Muscle layer of colon (tissue), 2 donors: ENCODE measurements around the gene PHF21B.

ENCODE experiments used
- H3K27ac ChIP-seq: one replicate; pipeline ENCODE4 v1.7.0; 2013; ENCODE audit warnings: low read depth, mild to moderate bottlenecking, low read length, moderate library complexity
- H3K27me3 ChIP-seq, 2 donors: one replicate each; pipeline ENCODE4 v1.7.0; 2013; ENCODE audit warnings: low read length in 2 of 2, mild to moderate bottlenecking in 2 of 2; ENCODE audit not compliant: insufficient read depth in 2 of 2, control insufficient read depth in 1 of 2
- H3K36me3 ChIP-seq: one replicate; pipeline ENCODE4 v1.7.0; 2013; ENCODE audit warnings: mild to moderate bottlenecking, low read length; ENCODE audit not compliant: insufficient read depth
- H3K4me1 ChIP-seq: one replicate; pipeline ENCODE4 v1.7.0; 2013; ENCODE audit warnings: mild to moderate bottlenecking, low read length; ENCODE audit not compliant: insufficient read depth
- H3K4me3 ChIP-seq, 2 donors: one replicate each; pipeline ENCODE4 v1.7.0; 2013; ENCODE audit warnings: low read length in 2 of 2, low read depth in 1 of 2, mild to moderate bottlenecking in 1 of 2, moderate library complexity in 1 of 2
- H3K9ac ChIP-seq: one replicate; pipeline ENCODE4 v1.7.0; 2013; ENCODE audit warnings: low read length
- H3K9me3 ChIP-seq: one replicate; pipeline ENCODE4 v1.7.0; 2013; ENCODE audit warnings: mild to moderate bottlenecking, low read length
- donor health status: abdominal sarcoma.
- donor health status: Adenocarcinoma of cecum.

Gene PHF21B

GRCh38 chr22:44839061-44839460 lies 170.7 kb downstream of the PHF21B start:
- Histone ChIP-seq H3K9ac (no peak overlapping the region), H3K4me3 (no peak overlapping the region), H3K4me1 (no peaks in the 10 kb centered on the region), H3K9me3 (peaks cover 5% of the 10 kb centered on the region), H3K27me3 (no peaks in the 10 kb centered on the region), H3K36me3 (no peaks in the 10 kb centered on the region), H3K27ac (no peak overlapping the region)

DNA sequence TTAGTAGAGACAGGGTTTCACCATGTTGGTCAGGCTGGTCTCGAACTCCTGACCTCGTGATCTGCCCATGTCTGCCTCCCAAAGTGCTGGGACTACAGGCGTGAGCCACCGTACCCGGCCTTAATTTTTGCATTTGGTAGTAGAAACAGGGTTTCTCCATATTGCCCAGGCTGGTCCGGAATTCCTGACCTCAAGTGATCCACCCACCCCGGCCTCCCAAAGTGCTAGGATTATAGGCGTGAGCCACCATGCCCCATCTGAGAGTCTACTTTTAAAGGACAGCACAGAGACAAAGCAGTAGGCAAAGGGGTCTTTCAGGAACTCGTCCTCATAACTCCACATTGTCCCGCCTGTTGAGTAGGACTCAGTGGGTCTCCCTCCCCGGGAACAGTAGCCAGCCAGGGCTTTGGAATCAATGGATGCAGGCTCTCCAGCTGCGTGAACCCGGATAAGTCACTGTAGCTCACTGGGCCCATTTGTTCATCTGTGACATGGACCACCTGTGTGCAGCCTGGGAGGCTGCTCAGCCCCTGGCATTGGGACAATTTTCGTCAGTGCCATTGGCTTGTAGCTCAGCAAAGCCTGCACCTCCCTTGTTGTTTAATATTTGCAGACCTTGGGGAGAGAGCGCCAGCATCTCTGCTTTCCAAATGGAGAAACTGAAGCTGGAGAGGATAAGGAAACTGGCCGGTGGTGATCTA lies 171.3 kb downstream of the PHF21B start:
- Histone ChIP-seq H3K27ac (no peak overlapping the region), H3K9ac (no peak overlapping the region), H3K27me3 (no peaks in the 10 kb centered on the region), H3K4me1 (no peaks in the 10 kb centered on the region), H3K9me3 (peaks cover 5% of the 10 kb centered on the region), H3K4me3 (no peak overlapping the region), H3K36me3 (no peaks in the 10 kb centered on the region)

DNA sequence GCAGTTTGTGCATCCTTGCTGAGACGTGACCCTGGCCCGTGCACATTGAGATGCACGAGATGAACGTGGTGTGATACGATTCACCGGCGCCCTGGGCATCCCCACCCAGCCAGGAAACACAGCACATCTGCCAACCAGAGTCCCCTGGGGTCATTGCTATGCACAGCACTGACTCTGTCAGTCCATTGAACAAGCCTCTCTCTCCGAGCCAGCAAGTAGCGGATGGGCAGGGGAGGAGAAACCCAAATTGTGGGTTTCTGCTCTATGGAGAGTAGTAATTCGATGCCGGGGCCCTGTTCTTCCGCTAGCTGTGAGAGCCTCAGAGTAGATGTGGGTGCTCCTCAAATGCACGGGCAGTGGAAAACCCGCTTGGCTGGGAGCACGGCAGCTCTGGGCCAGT lies 172.3 kb downstream of the PHF21B start:
- no peaks in the 10 kb centered on the region for H3K36me3 ChIP-seq
- H3K27me3 ChIP-seq, result no peaks in the 10 kb centered on the region
- no peak overlapping the region for H3K9ac ChIP-seq
- peaks cover 5% of the 10 kb centered on the region for H3K9me3 ChIP-seq
- no peaks in the 10 kb centered on the region for H3K4me1 ChIP-seq
- H3K27ac ChIP-seq, result no peak overlapping the region
- no peak overlapping the region for H3K4me3 ChIP-seq

DNA sequence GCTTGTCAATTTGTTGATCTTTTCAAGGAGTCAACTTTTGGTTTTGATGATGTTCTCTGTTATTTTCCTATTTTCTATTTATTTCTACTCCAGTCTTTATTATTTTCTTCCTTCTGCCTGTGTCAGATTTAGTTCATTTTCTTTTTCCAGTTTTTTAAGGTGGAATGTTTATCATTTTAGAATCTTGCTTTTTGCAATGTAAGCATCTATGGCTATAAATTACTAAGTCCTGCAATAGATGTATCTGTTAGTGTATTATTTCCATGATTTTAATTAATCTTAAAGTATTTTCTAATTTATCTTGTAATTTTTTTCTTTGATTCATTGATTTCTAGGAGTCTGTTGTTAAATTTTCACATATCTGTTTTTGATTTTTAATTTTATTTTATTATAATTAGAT lies 175.7 kb downstream of the PHF21B start:
- no peak overlapping the region for H3K9ac ChIP-seq
- no peaks in the 10 kb centered on the region for H3K27me3 ChIP-seq
- no peaks in the 10 kb centered on the region for H3K36me3 ChIP-seq
- peaks cover 5% of the 10 kb centered on the region for H3K9me3 ChIP-seq
- H3K4me1 ChIP-seq, result no peaks in the 10 kb centered on the region
- no peak overlapping the region for H3K4me3 ChIP-seq
- no peak overlapping the region for H3K27ac ChIP-seq

- no peak overlapping the region for H3K9ac ChIP-seq
- no peaks in the 10 kb centered on the region for H3K27me3 ChIP-seq
- H3K36me3 ChIP-seq, result no peaks in the 10 kb centered on the region
- peaks cover 5% of the 10 kb centered on the region for H3K9me3 ChIP-seq
- H3K27ac ChIP-seq, result no peak overlapping the region
- no peak overlapping the region for H3K4me3 ChIP-seq
- H3K4me1 ChIP-seq, result no peaks in the 10 kb centered on the region
These were observed 177.9 kb downstream of the PHF21B start for GRCh38 chr22:44831885-44832284.
